Neural crest cell (in vitro differentiated cells): ENCODE results near the gene TYK2. TPM values are rescaled to one million over a fixed set of nuclear protein-coding genes. Genes with fewer than 3 reads are reported as not detected.
A peak's percentile ranks its signal among the peaks of the same experiment; 100 is the strongest.

ENCODE experiments used
- DNase-seq: peaks from one replicate; pipeline ENCODE4 v3.0.0; 2021; ENCODE audit warnings: low read depth, mixed read lengths, low spot score
- H3K27ac Mint-ChIP-seq: one replicate; pipeline ENCODE4 v1.8.0; 2021; ENCODE audit warnings: mild to moderate bottlenecking, mixed read lengths; ENCODE audit not compliant: unreplicated experiment
- H3K27me3 Mint-ChIP-seq: 2 replicates; pipeline ENCODE4 v1.8.0; 2021; ENCODE audit warnings: low read depth, mild to moderate bottlenecking, mixed read lengths
- H3K36me3 Mint-ChIP-seq: 2 replicates; pipeline ENCODE4 v1.8.0; 2021; ENCODE audit warnings: low read depth, mild to moderate bottlenecking, mixed read lengths
- H3K4me1 Mint-ChIP-seq: 2 replicates; pipeline ENCODE4 v1.8.0; 2021; ENCODE audit warnings: mixed read lengths
- H3K4me3 Mint-ChIP-seq: one replicate; pipeline ENCODE4 v1.8.0; 2021; ENCODE audit warnings: mild to moderate bottlenecking, mixed read lengths
- H3K9me3 Mint-ChIP-seq: 2 replicates; pipeline ENCODE4 v1.8.0; 2021; ENCODE audit warnings: mixed read lengths
- total RNA-seq: library from RNA; stranded (reverse); gene quantifications from 2 replicates; pipeline ENCODE4 v1.2.1, GENCODE V29; 2021
- TF ChIP-seq, protein P1 (sequence below): fragments of 200-600 bp; sonication (generic); conservative IDR thresholded peaks from 2 replicates; pipeline ENCODE4 v1.5.0; 2021; ENCODE audit warnings: antibody characterized with exemption, mild to moderate bottlenecking

Gene TYK2
- total RNA-seq, 1 donor from 2014 or later, result 103 TPM

DNA sequence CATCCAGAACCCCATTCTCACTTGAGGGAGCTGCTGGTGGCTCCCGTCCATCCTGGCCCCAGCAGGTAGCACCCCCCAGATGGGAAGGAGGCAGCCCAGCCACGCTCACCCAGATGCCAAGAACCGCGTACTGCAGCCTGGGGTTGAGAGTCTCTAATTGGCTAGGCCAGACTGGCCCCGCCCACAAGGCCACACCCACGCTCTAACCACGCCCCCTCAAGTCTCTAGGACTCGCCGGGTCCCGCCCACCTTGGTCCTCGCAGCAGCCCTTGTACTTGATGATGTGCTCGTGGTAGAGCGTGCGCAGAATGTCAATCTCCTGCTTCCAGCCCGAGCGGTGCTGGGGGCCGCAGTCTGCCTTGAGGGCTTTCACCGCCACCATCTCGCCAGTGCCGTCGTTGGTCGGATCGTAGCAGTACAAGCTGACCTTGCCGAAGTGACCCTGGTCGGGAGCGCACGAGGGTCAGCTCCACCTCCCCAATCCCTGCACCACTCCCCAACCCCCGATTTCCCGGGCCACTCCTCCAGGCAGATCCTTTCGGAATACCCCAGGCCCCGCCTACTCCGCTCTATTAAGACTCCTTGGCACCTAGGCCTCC, 26.5 kb downstream of the TYK2 start:
- no peak overlapping the region for H3K27ac Mint-ChIP-seq
- peaks cover 13% of the 10 kb centered on the region for H3K36me3 Mint-ChIP-seq
- TF ChIP-seq, protein P1, sequence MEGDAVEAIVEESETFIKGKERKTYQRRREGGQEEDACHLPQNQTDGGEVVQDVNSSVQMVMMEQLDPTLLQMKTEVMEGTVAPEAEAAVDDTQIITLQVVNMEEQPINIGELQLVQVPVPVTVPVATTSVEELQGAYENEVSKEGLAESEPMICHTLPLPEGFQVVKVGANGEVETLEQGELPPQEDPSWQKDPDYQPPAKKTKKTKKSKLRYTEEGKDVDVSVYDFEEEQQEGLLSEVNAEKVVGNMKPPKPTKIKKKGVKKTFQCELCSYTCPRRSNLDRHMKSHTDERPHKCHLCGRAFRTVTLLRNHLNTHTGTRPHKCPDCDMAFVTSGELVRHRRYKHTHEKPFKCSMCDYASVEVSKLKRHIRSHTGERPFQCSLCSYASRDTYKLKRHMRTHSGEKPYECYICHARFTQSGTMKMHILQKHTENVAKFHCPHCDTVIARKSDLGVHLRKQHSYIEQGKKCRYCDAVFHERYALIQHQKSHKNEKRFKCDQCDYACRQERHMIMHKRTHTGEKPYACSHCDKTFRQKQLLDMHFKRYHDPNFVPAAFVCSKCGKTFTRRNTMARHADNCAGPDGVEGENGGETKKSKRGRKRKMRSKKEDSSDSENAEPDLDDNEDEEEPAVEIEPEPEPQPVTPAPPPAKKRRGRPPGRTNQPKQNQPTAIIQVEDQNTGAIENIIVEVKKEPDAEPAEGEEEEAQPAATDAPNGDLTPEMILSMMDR, result no peak
- H3K4me3 Mint-ChIP-seq, result no peak overlapping the region
- no peaks in the 10 kb centered on the region for H3K27me3 Mint-ChIP-seq
- peak; percentile 68 for DNase-seq
- peaks cover 16% of the 10 kb centered on the region for H3K4me1 Mint-ChIP-seq
- no peaks in the 10 kb centered on the region for H3K9me3 Mint-ChIP-seq

DNA sequence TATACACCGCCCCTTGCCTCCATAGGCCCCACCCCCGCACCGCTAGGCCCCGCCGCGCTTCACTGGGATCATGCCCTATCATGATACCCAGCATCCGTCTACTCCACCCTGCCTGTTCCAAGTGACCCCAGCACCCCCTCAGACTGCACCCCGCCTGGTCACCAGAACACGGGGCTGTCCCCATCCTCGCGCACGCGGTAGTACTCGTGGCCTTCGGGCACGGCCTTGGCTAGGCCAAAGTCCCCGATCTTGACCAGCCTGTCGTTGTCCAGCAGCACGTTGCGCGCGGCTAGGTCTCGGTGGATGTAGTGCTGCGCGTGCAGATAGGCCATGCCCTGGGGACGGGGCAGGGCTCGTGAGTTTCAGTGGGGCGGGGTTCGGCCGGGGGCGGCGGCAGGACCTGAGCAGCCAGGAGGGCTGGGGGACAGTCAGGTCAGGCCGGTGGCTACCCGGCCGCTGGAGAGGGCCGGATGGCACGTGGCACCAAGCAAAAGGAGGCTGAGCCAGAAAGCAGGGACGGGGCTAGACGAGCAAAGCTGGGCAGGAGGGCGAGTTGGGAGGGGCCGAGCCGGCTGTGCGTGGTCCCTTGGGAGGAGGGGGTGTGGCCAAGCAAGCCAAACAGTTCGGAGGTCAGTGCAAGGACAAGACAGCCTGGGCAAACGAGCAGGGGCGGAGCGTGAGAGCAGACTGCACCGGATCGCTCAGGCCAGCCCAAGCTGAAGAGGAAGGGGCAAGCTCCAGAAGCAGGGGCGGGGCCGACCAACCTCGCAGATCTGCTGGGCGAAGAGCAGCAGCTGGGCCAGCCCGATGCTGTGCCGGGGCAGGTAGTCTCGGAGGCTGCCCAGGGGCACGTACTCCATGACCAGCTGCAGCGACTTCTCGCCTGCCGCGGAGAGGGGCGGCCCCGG, 27.4 kb downstream of the TYK2 start:
- DNase-seq, result peak; percentile 59
- TF ChIP-seq, protein P1, result no peak
- Mint-ChIP-seq H3K27ac (peak overlapping the region; percentile 19), H3K36me3 (peaks cover 13% of the 10 kb centered on the region), H3K27me3 (no peaks in the 10 kb centered on the region), H3K4me1 (peaks cover 16% of the 10 kb centered on the region), H3K9me3 (no peaks in the 10 kb centered on the region), H3K4me3 (peak overlapping the region; percentile 49)

DNA sequence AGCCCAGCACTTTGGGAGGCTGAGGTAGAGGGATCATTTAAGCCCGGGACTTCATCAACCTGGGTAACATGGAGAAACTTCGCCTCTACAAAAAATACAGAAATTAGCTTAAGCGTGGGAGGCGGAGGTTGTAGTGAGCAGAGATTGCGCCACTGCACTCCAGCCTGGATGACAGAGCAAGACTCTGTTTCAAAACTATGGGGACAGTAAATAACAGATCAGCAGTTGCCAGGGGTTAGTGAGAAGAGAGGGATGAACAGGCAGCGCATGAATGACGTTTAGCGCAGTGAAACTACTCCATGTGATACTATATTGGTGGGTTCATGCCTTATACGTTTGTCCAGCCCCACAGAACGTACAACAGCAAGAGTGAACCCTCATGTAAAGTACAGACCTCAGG, 33.9 kb downstream of the TYK2 start:
- H3K27ac Mint-ChIP-seq, result no peak overlapping the region
- TF ChIP-seq, protein P1, result no peak
- H3K4me3 Mint-ChIP-seq, result no peak overlapping the region
- no peaks in the 10 kb centered on the region for H3K36me3 Mint-ChIP-seq
- no peaks in the 10 kb centered on the region for H3K9me3 Mint-ChIP-seq
- no peak for DNase-seq
- H3K27me3 Mint-ChIP-seq, result no peaks in the 10 kb centered on the region
- no peaks in the 10 kb centered on the region for H3K4me1 Mint-ChIP-seq

DNA sequence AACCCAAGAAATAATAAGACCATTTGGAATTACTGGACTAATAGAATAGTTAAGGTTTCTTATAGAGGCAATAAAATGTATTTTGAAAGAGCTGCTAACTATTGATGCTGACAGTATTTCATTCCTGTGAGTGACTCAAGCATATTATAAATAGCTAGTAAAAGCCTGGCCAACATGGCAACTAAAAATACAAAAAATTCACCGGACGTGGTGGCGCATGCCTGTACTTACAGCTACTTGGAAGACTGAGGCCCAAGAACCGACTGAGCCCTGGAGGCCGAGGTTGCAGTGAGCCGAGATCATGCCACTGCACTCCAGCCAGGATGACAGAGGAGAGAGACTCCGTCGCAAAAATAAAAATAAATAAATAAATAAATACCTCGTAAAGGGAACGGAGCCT, 35.6 kb downstream of the TYK2 start:
- Mint-ChIP-seq H3K4me3 (no peak overlapping the region), H3K4me1 (no peaks in the 10 kb centered on the region), H3K27me3 (no peaks in the 10 kb centered on the region), H3K27ac (no peak overlapping the region), H3K9me3 (no peaks in the 10 kb centered on the region), H3K36me3 (no peaks in the 10 kb centered on the region)
- no peak for DNase-seq
- TF ChIP-seq, protein P1, result no peak

GRCh38 chr19:10343495-10343894, 36.9 kb downstream of the TYK2 start:
- no peaks in the 10 kb centered on the region for H3K27me3 Mint-ChIP-seq
- no peaks in the 10 kb centered on the region for H3K9me3 Mint-ChIP-seq
- TF ChIP-seq, protein P1, result no peak
- no peak overlapping the region for H3K4me3 Mint-ChIP-seq
- no peak overlapping the region for H3K27ac Mint-ChIP-seq
- no peaks in the 10 kb centered on the region for H3K36me3 Mint-ChIP-seq
- DNase-seq, result no peak
- no peaks in the 10 kb centered on the region for H3K4me1 Mint-ChIP-seq
